Stimulated activated CD4-positive, alpha-beta T cell treated with anti-CD3 and anti-CD28 coated beads, Interleukin-2, amount 100 ng/mL, for 24 hours (primary cell): ENCODE measurements around the gene CCNT2.
"Not testable (repeated sequence)": the region's sequence is repeated elsewhere in the genome, so short reads cannot be mapped to it uniquely, and the experiment has no call there.

Experiments used
- DNase-seq, 2 donors: peaks; one replicate each; pipeline ENCODE4 v3.0.0-alpha.2; 2020

CCNT2 gene

GRCh38 chr2:134919341-134920210, 954 bp downstream of the CCNT2 start:
- peak; percentile 56 to 65 for DNase-seq

- no peak for DNase-seq
These were observed 6.3 kb downstream of the CCNT2 start for GRCh38 chr2:134924912-134925311.

- no peak for DNase-seq
These were observed 7.8 kb downstream of the CCNT2 start for GRCh38 chr2:134926231-134926931.

- DNase-seq: no peak
These were observed 8.6 kb downstream of the CCNT2 start for GRCh38 chr2:134927195-134927594.

- DNase-seq: no peak
These were observed 14.4 kb downstream of the CCNT2 start for GRCh38 chr2:134932864-134933526.

GRCh38 chr2:134933732-134934131, 15.1 kb downstream of the CCNT2 start:
- no peak for DNase-seq

- no peak for DNase-seq
These were observed 15.5 kb downstream of the CCNT2 start for GRCh38 chr2:134934150-134934549.

GRCh38 chr2:134934641-134935040, 16.0 kb downstream of the CCNT2 start:
- no peak for DNase-seq

- no peak for DNase-seq
These were observed 18.1 kb downstream of the CCNT2 start for GRCh38 chr2:134936691-134937090.

GRCh38 chr2:134943540-134943939, 24.9 kb downstream of the CCNT2 start:
- DNase-seq: no peak

GRCh38 chr2:134944975-134945374, 26.4 kb downstream of the CCNT2 start:
- no peak for DNase-seq

GRCh38 chr2:134946073-134946472, 27.5 kb downstream of the CCNT2 start:
- no peak for DNase-seq

GRCh38 chr2:134949981-134950708, 31.5 kb downstream of the CCNT2 start:
- no peak for DNase-seq

GRCh38 chr2:134950886-134951285, 32.3 kb downstream of the CCNT2 start:
- no peak for DNase-seq

- no peak for DNase-seq
These were observed 34.0 kb downstream of the CCNT2 start for GRCh38 chr2:134952608-134953007.

GRCh38 chr2:134954065-134954464, 35.4 kb downstream of the CCNT2 start:
- DNase-seq: no peak

- DNase-seq: no peak
These were observed 37.1 kb downstream of the CCNT2 start for GRCh38 chr2:134955744-134956143.

GRCh38 chr2:134957477-134957876, 38.9 kb downstream of the CCNT2 start:
- no peak for DNase-seq

- DNase-seq: not testable (repeated sequence)
These were observed 48.5 kb downstream of the CCNT2 start for GRCh38 chr2:134967166-134967565.

GRCh38 chr2:134973241-134974138, 54.9 kb downstream of the CCNT2 start:
- DNase-seq: no peak

- DNase-seq: no peak
These were observed 56.8 kb downstream of the CCNT2 start for GRCh38 chr2:134975281-134976009.
